ENCODE results near the gene PPP1R1C. TPM values are rescaled to one million over a fixed set of nuclear protein-coding genes. Genes with fewer than 3 reads are reported as not detected.

The PPP1R1C gene
- total RNA-seq, 2 donors from 2014 or later = 5.9 to 9.1 TPM

- Histone ChIP-seq H3K4me3 (no peak overlapping the region), H3K9me3 (no peaks in the 10 kb centered on the region), H3K4me1 (replicated peaks) (no peaks in the 10 kb centered on the region), H3K36me3 (no peaks in the 10 kb centered on the region), H3K27me3 (replicated peaks; ENCODE audit: insufficient read depth) (no peaks in the 10 kb centered on the region), H3K27ac (no peak overlapping the region)
- no peak for DNase-seq (ENCODE audit: low spot score)
- WGBS = 95% methylated on average over 2 of the region's 2 CpGs
- intact Hi-C loops (cut with DNase I) = no loop called here
- TF ChIP-seq POLR2A (IDR thresholded peaks at IDR 0.05) = no peak
- TF ChIP-seq CTCF (IDR thresholded peaks at IDR 0.05) = no peak
- no peak for TF ChIP-seq POLR2AphosphoS5 (IDR thresholded peaks at IDR 0.05)
Observed at GRCh38 chr2:182048088-182048487, 62.4 kb downstream of the PPP1R1C start.

GRCh38 chr2:182048621-182049020 is 63.0 kb downstream of the PPP1R1C start:
- WGBS = 97% methylated on average over 2 of the region's 2 CpGs
- H3K36me3 ChIP-seq = no peaks in the 10 kb centered on the region
- H3K4me3 ChIP-seq = no peak overlapping the region
- TF ChIP-seq POLR2A (IDR thresholded peaks at IDR 0.05) (no peak), POLR2AphosphoS5 (IDR thresholded peaks at IDR 0.05) (no peak), CTCF (IDR thresholded peaks at IDR 0.05) (no peak)
- no peak for DNase-seq (ENCODE audit: low spot score)
- no peaks in the 10 kb centered on the region for H3K27me3 ChIP-seq (replicated peaks; ENCODE audit: insufficient read depth)
- no peaks in the 10 kb centered on the region for H3K9me3 ChIP-seq
- H3K4me1 ChIP-seq (replicated peaks) = no peaks in the 10 kb centered on the region
- H3K27ac ChIP-seq = no peak overlapping the region
- intact Hi-C loops (cut with DNase I) = no loop called here

GRCh38 chr2:182049372-182050148 is 63.9 kb downstream of the PPP1R1C start:
- Histone ChIP-seq H3K27ac (no peak overlapping the region), H3K9me3 (no peaks in the 10 kb centered on the region), H3K4me3 (no peak overlapping the region), H3K36me3 (no peaks in the 10 kb centered on the region), H3K27me3 (replicated peaks; ENCODE audit: insufficient read depth) (no peaks in the 10 kb centered on the region), H3K4me1 (replicated peaks) (no peaks in the 10 kb centered on the region)
- TF ChIP-seq CTCF (IDR thresholded peaks at IDR 0.05) (no peak), POLR2AphosphoS5 (IDR thresholded peaks at IDR 0.05) (no peak), POLR2A (IDR thresholded peaks at IDR 0.05) (no peak)
- DNase-seq (ENCODE audit: low spot score) = no peak
- intact Hi-C loops (cut with DNase I) = no loop called here
- WGBS = 58% methylated on average over 3 of the region's 3 CpGs

- Histone ChIP-seq H3K4me1 (replicated peaks) (no peaks in the 10 kb centered on the region), H3K4me3 (no peak overlapping the region), H3K27me3 (replicated peaks; ENCODE audit: insufficient read depth) (no peaks in the 10 kb centered on the region), H3K27ac (no peak overlapping the region), H3K9me3 (no peaks in the 10 kb centered on the region), H3K36me3 (no peaks in the 10 kb centered on the region)
- 49% methylated on average over 4 of the region's 4 CpGs for WGBS
- no peak for DNase-seq (ENCODE audit: low spot score)
- TF ChIP-seq POLR2A (IDR thresholded peaks at IDR 0.05) (no peak), POLR2AphosphoS5 (IDR thresholded peaks at IDR 0.05) (no peak), CTCF (IDR thresholded peaks at IDR 0.05) (no peak)
- intact Hi-C loops (cut with DNase I) = no loop called here
Observed at GRCh38 chr2:182050333-182051135, 64.9 kb downstream of the PPP1R1C start.

All from prostate gland (tissue), 2 donors.